K562 (cell line): ENCODE measurements around the gene CHRNA9. TPM values are rescaled to one million over a fixed set of nuclear protein-coding genes. Genes with fewer than 3 reads are reported as not detected.

Experiments used
- ATAC-seq: fragments of 200-7000 bp; cut with Tn5 transposase; 3 replicates; pipeline ENCODE4 v1.9.1; 2020; ENCODE audit warnings: moderate library complexity
- BruUV-seq: library from RNA; stranded (reverse); fragments of 400-500 nt; replicated peaks from 2 replicates; lab custom pipeline; 2021; lab: Mats Ljungman, UMichigan
- CTCF ChIA-PET: fragments of 300-600 bp; formaldehyde crosslinking; extraction: SDS; loops from one replicate; lab custom pipeline; 2021; ENCODE audit warnings: low intra/inter-chr PET ratio; lab: Yijun Ruan, JAX
- POLR2A ChIA-PET: fragments of 300-600, 350-650 bp; sonication (Branson Sonifier 250); formaldehyde crosslinking; extraction: SDS; loops from one replicate; lab custom pipeline; 2021; ENCODE audit warnings: antibody characterized with exemption, inconsistent platforms; lab: Yijun Ruan, JAX
- DNase-seq, 4 experiments: peaks; one replicate each; pipeline versions ENCODE4 v3.0.0 to v3.0.0-alpha.2; 2011 to 2018; ENCODE audit warnings: low spot score in 3 of 4, mixed read lengths in 3 of 4; ENCODE audit errors: extremely low read depth in 1 of 4
- FAIRE-seq: peaks from 2 replicates; lab custom pipeline; 2011; peaks lifted over from hg19 to GRCh38; lab: Jason Lieb, UNC
- H2AFZ ChIP-seq: 2 replicates; pipeline ENCODE4 v1.6.0; 2011; ENCODE audit warnings: low read depth, low read length, control low read depth, inconsistent platforms
- H3K27ac ChIP-seq: fragments of 200-600 bp; 3 replicates; pipeline ENCODE4 v1.8.0; 2011; ENCODE audit warnings: low read depth, mild to moderate bottlenecking, control low read depth, inconsistent platforms, low read length, moderate library complexity, mixed read lengths; ENCODE audit errors: extremely low read depth
- H3K27me3 ChIP-seq, 2 experiments: fragments of 300-600 bp in 1 of 2; 2 replicates in 1 of 2; 3 replicates in 1 of 2; pipeline versions ENCODE4 v1.6.0 to v1.8.0; 2011; ENCODE audit warnings: inconsistent platforms in 2 of 2, low read length in 2 of 2, mild to moderate bottlenecking in 1 of 2, mixed read lengths in 1 of 2, moderate library complexity in 1 of 2; ENCODE audit not compliant: control insufficient read depth in 2 of 2, insufficient read depth in 2 of 2
- H3K36me3 ChIP-seq: fragments of 300-600 bp; 3 replicates; pipeline ENCODE4 v1.8.0; 2011; ENCODE audit warnings: mild to moderate bottlenecking, low read length, inconsistent platforms; ENCODE audit not compliant: control insufficient read depth, insufficient read depth
- H3K4me1 ChIP-seq, 2 experiments: fragments of 200-600 bp in 1 of 2; replicated peaks in 1 of 2; 2 replicates in 1 of 2; 3 replicates in 1 of 2; pipeline versions ENCODE4 v1.5.1 to v1.8.0; 2011; ENCODE audit warnings: inconsistent platforms in 2 of 2, low read length in 2 of 2, mild to moderate bottlenecking in 1 of 2, mixed read lengths in 1 of 2, moderate library complexity in 1 of 2; ENCODE audit not compliant: control insufficient read depth in 2 of 2, insufficient read depth in 2 of 2
- H3K4me2 ChIP-seq: 2 replicates; pipeline ENCODE4 v1.6.1; 2011; ENCODE audit warnings: low read length, control low read depth, inconsistent platforms, mixed read lengths; ENCODE audit not compliant: insufficient read depth
- H3K4me3 ChIP-seq: fragments of 200-600 bp; sonication (generic), shearing (Covaris generic); 2 replicates; pipeline ENCODE4 v1.5.1; 2016; ENCODE audit warnings: control low read depth, inconsistent platforms
- H3K79me2 ChIP-seq: fragments of 200-600 bp; 3 replicates; pipeline ENCODE4 v1.8.0; 2011; ENCODE audit warnings: low read length, inconsistent platforms; ENCODE audit not compliant: control insufficient read depth, insufficient read depth
- H3K9ac ChIP-seq, 2 experiments: 2 replicates each; pipeline versions ENCODE4 v1.6.0 to v1.6.1; 2011; ENCODE audit warnings: low read depth in 2 of 2, low read length in 2 of 2, control low read depth in 1 of 2, inconsistent platforms in 1 of 2, mild to moderate bottlenecking in 1 of 2, mixed read lengths in 1 of 2; ENCODE audit not compliant: insufficient read depth in 1 of 2
- H3K9me1 ChIP-seq: one replicate; pipeline ENCODE4 v1.6.0; 2011; ENCODE audit warnings: inconsistent platforms, mild to moderate bottlenecking, low read length, moderate library complexity; ENCODE audit not compliant: control insufficient read depth, insufficient read depth
- H3K9me3 ChIP-seq: replicated peaks from 2 replicates; pipeline ENCODE4 v1.5.1; 2011; ENCODE audit warnings: low read depth, low read length, inconsistent platforms; ENCODE audit not compliant: control insufficient read depth, insufficient read depth
- H4K20me1 ChIP-seq: replicated peaks from 2 replicates; pipeline ENCODE4 v1.6.1; 2011; ENCODE audit warnings: low read length, inconsistent platforms, mixed read lengths; ENCODE audit not compliant: control insufficient read depth, insufficient read depth
- FOXJ2 ChIP-seq: fragments of 200-800 bp; sonication (Bioruptor generic); IDR thresholded peaks from 2 replicates; pipeline ENCODE4 v1.6.1; 2016; ENCODE audit warnings: missing genetic modification characterization, missing compliant biosample characterization
- LCOR ChIP-seq: sonication (generic); formaldehyde crosslinking; IDR thresholded peaks from 2 replicates; pipeline ENCODE4 v1.8.0; 2022; ENCODE audit warnings: mild to moderate bottlenecking, missing genetic modification reagents
- MLLT1 ChIP-seq, 2 experiments: fragments of 450-650 bp; IDR thresholded peaks; 2 replicates each; pipeline ENCODE4 v1.6.1; 2016
- RBBP5 ChIP-seq: fragments of 200-600 bp; sonication (generic); IDR thresholded peaks from 2 replicates; pipeline ENCODE4 v1.6.1; 2012; ENCODE audit warnings: borderline replicate concordance, mild to moderate bottlenecking, low read length, control low read depth, inconsistent platforms; ENCODE audit not compliant: insufficient read depth, poor library complexity, severe bottlenecking
- RFX1 ChIP-seq: fragments of 450-650 bp; IDR thresholded peaks from 2 replicates; pipeline ENCODE4 v1.6.1; 2016; ENCODE audit warnings: mild to moderate bottlenecking, moderate library complexity
- ZKSCAN8 ChIP-seq: fragments of 200-800 bp; sonication (Bioruptor generic); IDR thresholded peaks from 2 replicates; pipeline ENCODE4 v1.6.1; 2016; ENCODE audit warnings: missing genetic modification characterization, missing compliant biosample characterization
- WGBS: fragments of 100-300 bp; shearing (Covaris generic); methylation state at CpG from one replicate; pipeline ENCODE4 v1.1.6; 2016; ENCODE audit warnings: low coverage, mixed read lengths; ENCODE audit not compliant: insufficient coverage; ENCODE audit errors: missing lambda C conversion rate; 5-methylcytosine and 5-hydroxymethylcytosine counted together
- in situ Hi-C: fragments of 300-500 bp; cut with MboI; formaldehyde crosslinking; loops from 4 replicates; pipeline ENCODE4 v1.15.0; 2018; ENCODE audit warnings: inconsistent platforms, mixed read lengths
- intact Hi-C: fragments of 100-400 bp; cut with micrococcal nuclease; formaldehyde crosslinking; loops from 2 replicates; pipeline ENCODE4 v1.14.2; 2022
- polyA plus RNA-seq, 8 experiments: library from polyadenylated mRNA; depleted of rRNA in 4 of 8; stranded (reverse) in 5 of 8; unstranded in 3 of 8; fragments of >200 nt; fragmentation: Nextera tagmentation in 2 of 8; fragmentation: Illumina TruSeq in 1 of 8; extraction: Ambion mirVana in 2 of 8; extraction: Trizol in 1 of 8; gene quantifications; 2 replicates each; pipeline versions ENCODE4 v1.2.1 to v1.2.3, GENCODE V29; 2011 to 2014; ENCODE audit warnings: inconsistent platforms in 1 of 8, missing spikeins in 1 of 8
- total RNA-seq, 7 experiments: library from RNA; depleted of rRNA in 6 of 7; stranded (reverse); fragments of >200 nt in 6 of 7; fragmentation: Illumina TruSeq in 2 of 7; extraction: Trizol in 2 of 7; gene quantifications; 2 replicates each; pipeline versions ENCODE4 v1.2.1 to v1.2.3, GENCODE V29; 2011 to 2021; ENCODE audit warnings: low replicate concordance in 1 of 7
- TF ChIP-seq, protein P1 (sequence below): fragments of 450-650 bp; IDR thresholded peaks from 2 replicates; pipeline ENCODE4 v1.6.1; 2016; ENCODE audit warnings: mild to moderate bottlenecking

CHRNA9 gene
- total and polyA plus RNA-seq, 9 of the 15 experiments (the other 6 are each of a cell fraction or from before 2014, with no cell fraction given), result not detected

- H3K9ac ChIP-seq, result peak overlapping the region in 1 of 2 experiments; percentile 40; a peak in 1 of 4 replicates
- DNase-seq (no peak), ATAC-seq (no peak), FAIRE-seq (no peak)
- peak overlapping the region; percentile 93 for H2AFZ ChIP-seq
- no peaks in the 10 kb centered on the region for H3K36me3 ChIP-seq
- H4K20me1 ChIP-seq, result no peaks in the 10 kb centered on the region
- peaks cover 12 to 42% of the 10 kb centered on the region in 2 experiments for H3K4me1 ChIP-seq
- TF ChIP-seq FOXJ2 (tag) (peak; percentile 82), LCOR (no peak), RFX1 (peak; percentile 50), MLLT1 (IDR thresholded peaks at IDR 0.05) (0 out of 4 replicates have a peak, but pooled peaks of 1 of the 2 experiments have one; percentile 27), ZKSCAN8 (CRISPR knock-in tag) (0 out of 2 replicates have a peak, but pooled peaks have one; percentile 36), RBBP5 (no peak)
- TF ChIP-seq, protein P1, sequence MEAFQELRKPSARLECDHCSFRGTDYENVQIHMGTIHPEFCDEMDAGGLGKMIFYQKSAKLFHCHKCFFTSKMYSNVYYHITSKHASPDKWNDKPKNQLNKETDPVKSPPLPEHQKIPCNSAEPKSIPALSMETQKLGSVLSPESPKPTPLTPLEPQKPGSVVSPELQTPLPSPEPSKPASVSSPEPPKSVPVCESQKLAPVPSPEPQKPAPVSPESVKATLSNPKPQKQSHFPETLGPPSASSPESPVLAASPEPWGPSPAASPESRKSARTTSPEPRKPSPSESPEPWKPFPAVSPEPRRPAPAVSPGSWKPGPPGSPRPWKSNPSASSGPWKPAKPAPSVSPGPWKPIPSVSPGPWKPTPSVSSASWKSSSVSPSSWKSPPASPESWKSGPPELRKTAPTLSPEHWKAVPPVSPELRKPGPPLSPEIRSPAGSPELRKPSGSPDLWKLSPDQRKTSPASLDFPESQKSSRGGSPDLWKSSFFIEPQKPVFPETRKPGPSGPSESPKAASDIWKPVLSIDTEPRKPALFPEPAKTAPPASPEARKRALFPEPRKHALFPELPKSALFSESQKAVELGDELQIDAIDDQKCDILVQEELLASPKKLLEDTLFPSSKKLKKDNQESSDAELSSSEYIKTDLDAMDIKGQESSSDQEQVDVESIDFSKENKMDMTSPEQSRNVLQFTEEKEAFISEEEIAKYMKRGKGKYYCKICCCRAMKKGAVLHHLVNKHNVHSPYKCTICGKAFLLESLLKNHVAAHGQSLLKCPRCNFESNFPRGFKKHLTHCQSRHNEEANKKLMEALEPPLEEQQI, result no peak
- H3K9me3 ChIP-seq, result no peaks in the 10 kb centered on the region
- in situ Hi-C loops (no loop called here), intact Hi-C loops (loop anchor here (5.0 to 10.0 kb wide), 3 partner anchors 339 to 852 kb away; partner anchors contain the start of genes PDS5A and UBE2K)
- H3K9me1 ChIP-seq, result no peaks in the 10 kb centered on the region
- H3K27me3 ChIP-seq, result no peaks in the 10 kb centered on the region
- H3K27ac ChIP-seq, result peak overlapping the region; percentile 61; the same call in 2 of the 3 replicates
- ChIA-PET POLR2A (interaction anchor here (0.6 to 2.4 kb wide), 13 partner anchors 8 to 260 kb away, joined by 3 to 11 read pairs (median 3); partner anchors contain the start of gene N4BP2), CTCF (interaction anchor here (0.6 to 1.9 kb wide), 5 partner anchors 9 to 847 kb away, joined by 3 to 9 read pairs (median 4); partner anchors contain the start of gene N4BP2)
- no peak overlapping the region for H3K4me3 ChIP-seq
- no peaks in the 10 kb centered on the region for H3K79me2 ChIP-seq
- H3K4me2 ChIP-seq, result no peak overlapping the region
- WGBS, result 21% methylated on average over 3 of the region's 3 CpGs
- no TSS peak for BruUV-seq
Measured at GRCh38 chr4:40316333-40316781, 18.8 kb upstream of the CHRNA9 start.
